Uterus (tissue), 2 donors: ENCODE data around the gene CLPX.

ENCODE experiments used
- POLR2A ChIP-seq, 2 donors: fragments of 450-650 bp; IDR thresholded peaks; one replicate each; pipeline ENCODE4 v1.6.1; 2016; ENCODE audit warnings: antibody characterized with exemption in 2 of 2, mild to moderate bottlenecking in 1 of 2, moderate library complexity in 1 of 2
- TF ChIP-seq, protein P1 (sequence below), 4 experiments: fragments of 200-600 bp in 2 of 4; fragments of 450-650 bp in 2 of 4; sonication (generic) in 2 of 4; IDR thresholded peaks; one replicate each; pipeline ENCODE4 v1.5.1; 2016 to 2019; ENCODE audit warnings: antibody characterized with exemption in 4 of 4, mild to moderate bottlenecking in 2 of 4, moderate library complexity in 1 of 4

DNA sequence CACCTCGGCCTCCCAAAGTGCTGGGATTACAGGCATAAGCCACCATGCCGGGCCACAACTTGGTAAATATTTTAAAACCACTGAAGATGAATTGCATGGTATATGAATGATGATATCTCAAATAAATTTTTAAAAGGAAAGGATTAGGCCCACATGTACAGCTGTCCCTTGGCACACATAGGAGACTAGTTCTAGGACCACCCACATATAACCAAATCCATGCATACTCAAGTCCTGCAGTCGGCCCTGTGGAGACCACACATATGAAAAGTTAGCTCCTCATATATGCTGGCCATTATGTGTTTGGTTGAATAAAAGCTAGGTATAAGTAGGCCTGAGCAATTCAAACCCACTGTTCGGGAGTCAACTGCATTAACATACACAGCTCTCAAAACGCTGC is 10.6 kb downstream of the CLPX start:
- TF ChIP-seq, protein P1, sequence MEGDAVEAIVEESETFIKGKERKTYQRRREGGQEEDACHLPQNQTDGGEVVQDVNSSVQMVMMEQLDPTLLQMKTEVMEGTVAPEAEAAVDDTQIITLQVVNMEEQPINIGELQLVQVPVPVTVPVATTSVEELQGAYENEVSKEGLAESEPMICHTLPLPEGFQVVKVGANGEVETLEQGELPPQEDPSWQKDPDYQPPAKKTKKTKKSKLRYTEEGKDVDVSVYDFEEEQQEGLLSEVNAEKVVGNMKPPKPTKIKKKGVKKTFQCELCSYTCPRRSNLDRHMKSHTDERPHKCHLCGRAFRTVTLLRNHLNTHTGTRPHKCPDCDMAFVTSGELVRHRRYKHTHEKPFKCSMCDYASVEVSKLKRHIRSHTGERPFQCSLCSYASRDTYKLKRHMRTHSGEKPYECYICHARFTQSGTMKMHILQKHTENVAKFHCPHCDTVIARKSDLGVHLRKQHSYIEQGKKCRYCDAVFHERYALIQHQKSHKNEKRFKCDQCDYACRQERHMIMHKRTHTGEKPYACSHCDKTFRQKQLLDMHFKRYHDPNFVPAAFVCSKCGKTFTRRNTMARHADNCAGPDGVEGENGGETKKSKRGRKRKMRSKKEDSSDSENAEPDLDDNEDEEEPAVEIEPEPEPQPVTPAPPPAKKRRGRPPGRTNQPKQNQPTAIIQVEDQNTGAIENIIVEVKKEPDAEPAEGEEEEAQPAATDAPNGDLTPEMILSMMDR (IDR thresholded peaks at IDR 0.05), result no peak
- TF ChIP-seq POLR2A (IDR thresholded peaks at IDR 0.05), result no peak
